Measurements from ENCODE around the gene PFDN2. TPM values are rescaled to one million over a fixed set of nuclear protein-coding genes. Genes with fewer than 3 reads are reported as not detected.

Gene PFDN2
- total RNA-seq, 1 donor: 27.9 TPM

DNA sequence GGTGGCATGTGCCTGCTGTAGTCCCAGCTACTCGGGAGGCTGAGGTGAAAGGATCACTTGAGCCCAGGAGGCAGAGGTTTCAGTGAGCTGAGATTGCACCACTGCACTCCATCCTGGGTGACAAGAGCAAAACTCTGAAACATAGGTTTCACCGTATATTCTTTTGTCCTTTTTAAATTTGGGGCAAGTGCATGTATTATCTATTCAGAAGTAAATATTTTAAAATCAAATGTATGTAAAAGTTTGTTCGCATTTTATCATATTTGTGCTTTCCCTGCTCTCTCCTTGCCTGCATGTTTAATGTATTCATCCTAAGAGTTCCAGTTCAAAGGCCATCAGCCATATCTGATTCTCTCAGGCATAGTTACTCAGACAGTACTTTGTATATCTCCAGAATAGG is 28.0 kb upstream of the PFDN2 start:
- TF ChIP-seq, protein P1, sequence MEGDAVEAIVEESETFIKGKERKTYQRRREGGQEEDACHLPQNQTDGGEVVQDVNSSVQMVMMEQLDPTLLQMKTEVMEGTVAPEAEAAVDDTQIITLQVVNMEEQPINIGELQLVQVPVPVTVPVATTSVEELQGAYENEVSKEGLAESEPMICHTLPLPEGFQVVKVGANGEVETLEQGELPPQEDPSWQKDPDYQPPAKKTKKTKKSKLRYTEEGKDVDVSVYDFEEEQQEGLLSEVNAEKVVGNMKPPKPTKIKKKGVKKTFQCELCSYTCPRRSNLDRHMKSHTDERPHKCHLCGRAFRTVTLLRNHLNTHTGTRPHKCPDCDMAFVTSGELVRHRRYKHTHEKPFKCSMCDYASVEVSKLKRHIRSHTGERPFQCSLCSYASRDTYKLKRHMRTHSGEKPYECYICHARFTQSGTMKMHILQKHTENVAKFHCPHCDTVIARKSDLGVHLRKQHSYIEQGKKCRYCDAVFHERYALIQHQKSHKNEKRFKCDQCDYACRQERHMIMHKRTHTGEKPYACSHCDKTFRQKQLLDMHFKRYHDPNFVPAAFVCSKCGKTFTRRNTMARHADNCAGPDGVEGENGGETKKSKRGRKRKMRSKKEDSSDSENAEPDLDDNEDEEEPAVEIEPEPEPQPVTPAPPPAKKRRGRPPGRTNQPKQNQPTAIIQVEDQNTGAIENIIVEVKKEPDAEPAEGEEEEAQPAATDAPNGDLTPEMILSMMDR (IDR thresholded peaks at IDR 0.05; ENCODE audit: extremely low read depth, low read depth, low read length): no peak

DNA sequence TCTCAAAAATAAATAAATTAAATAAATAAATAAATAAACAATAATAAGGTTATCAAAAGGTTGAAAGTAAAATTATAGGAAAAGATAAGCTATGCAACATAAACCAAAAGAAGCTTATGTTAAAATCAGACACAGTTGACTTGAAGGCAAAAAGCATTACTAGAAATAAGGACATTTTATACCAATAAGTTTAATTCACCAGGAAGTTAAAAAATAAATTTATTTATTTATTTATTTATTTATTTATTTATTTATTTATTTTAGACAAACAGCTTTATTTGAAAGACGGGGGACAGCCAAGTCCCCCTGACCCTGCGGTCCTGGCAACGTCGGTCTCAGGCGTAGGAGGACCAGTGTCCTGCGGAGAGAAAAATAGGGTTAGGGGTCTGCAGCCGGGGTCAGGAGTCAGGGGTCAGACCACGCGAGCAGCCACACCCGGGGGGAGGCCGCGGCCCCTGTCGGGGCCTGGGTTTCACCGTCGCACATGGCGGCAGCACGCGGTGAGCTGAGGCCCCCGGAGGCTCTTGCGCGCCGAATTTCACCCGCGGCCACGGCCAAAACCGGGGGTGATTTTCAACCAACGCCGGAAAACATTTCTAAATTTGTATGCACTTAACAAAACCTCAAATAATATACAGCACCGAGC is 23.0 kb upstream of the PFDN2 start:
- DNase-seq (ENCODE audit: insufficient read length, low spot score, missing footprints): peak; percentile 36
- Histone ChIP-seq H3K4me1 (ENCODE audit: insufficient read depth, low read length) (no peaks in the 10 kb centered on the region), H3K9me3 (ENCODE audit: low read depth, low read length) (no peaks in the 10 kb centered on the region), H3K79me2 (ENCODE audit: insufficient read depth, low read length) (no peaks in the 10 kb centered on the region), H3K36me3 (ENCODE audit: insufficient read depth, low read length) (no peaks in the 10 kb centered on the region), H2AFZ (ENCODE audit: low read length) (no peak overlapping the region), H3K27ac (ENCODE audit: low read depth, low read length) (no peak overlapping the region), H4K20me1 (ENCODE audit: insufficient read depth, low read length) (no peaks in the 10 kb centered on the region), H3K4me3 (ENCODE audit: insufficient read depth, low read length) (no peak overlapping the region), H3K27me3 (ENCODE audit: insufficient read depth, low read length) (no peaks in the 10 kb centered on the region), H3K4me2 (ENCODE audit: insufficient read depth, low read length) (no peak overlapping the region)
- TF ChIP-seq, protein P1 (IDR thresholded peaks at IDR 0.05; ENCODE audit: extremely low read depth, low read depth, low read length): no peak

More for the DNA sequence above, 28.0 kb upstream of the PFDN2 start:
- no peaks in the 10 kb centered on the region for H3K4me1 ChIP-seq (ENCODE audit: insufficient read depth, low read length)
- DNase-seq (ENCODE audit: insufficient read length, low spot score, missing footprints): no peak
- no peak overlapping the region for H2AFZ ChIP-seq (ENCODE audit: low read length)
- H3K27me3 ChIP-seq (ENCODE audit: insufficient read depth, low read length): no peaks in the 10 kb centered on the region
- no peaks in the 10 kb centered on the region for H3K79me2 ChIP-seq (ENCODE audit: insufficient read depth, low read length)
- no peaks in the 10 kb centered on the region for H4K20me1 ChIP-seq (ENCODE audit: insufficient read depth, low read length)
- no peaks in the 10 kb centered on the region for H3K9me3 ChIP-seq (ENCODE audit: low read depth, low read length)
- no peak overlapping the region for H3K4me2 ChIP-seq (ENCODE audit: insufficient read depth, low read length)
- H3K27ac ChIP-seq (ENCODE audit: low read depth, low read length): no peak overlapping the region
- no peak overlapping the region for H3K4me3 ChIP-seq (ENCODE audit: insufficient read depth, low read length)
- no peaks in the 10 kb centered on the region for H3K36me3 ChIP-seq (ENCODE audit: insufficient read depth, low read length)

DNA sequence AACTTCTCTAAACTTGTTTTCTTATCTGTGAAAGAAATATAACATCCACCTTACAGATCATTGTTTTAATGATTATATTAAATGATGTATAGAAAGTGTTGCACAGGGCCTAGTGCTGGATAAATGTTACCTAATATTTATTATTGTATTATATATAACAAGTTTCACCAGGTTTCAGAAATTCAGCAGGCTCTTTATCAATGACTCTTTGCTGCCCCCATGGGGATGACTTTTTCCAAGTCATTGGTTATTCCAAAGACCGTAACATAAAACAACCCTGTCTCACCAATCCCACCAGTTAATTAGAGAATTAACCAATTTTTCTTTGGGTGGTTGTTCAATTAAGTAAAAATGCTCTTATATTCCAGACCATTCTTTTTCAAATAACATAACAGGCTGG is 21.9 kb upstream of the PFDN2 start:
- no peaks in the 10 kb centered on the region for H3K36me3 ChIP-seq (ENCODE audit: insufficient read depth, low read length)
- peak; percentile 83 for DNase-seq (ENCODE audit: insufficient read length, low spot score, missing footprints)
- TF ChIP-seq, protein P1 (IDR thresholded peaks at IDR 0.05; ENCODE audit: extremely low read depth, low read depth, low read length): peak; percentile 55

DNA sequence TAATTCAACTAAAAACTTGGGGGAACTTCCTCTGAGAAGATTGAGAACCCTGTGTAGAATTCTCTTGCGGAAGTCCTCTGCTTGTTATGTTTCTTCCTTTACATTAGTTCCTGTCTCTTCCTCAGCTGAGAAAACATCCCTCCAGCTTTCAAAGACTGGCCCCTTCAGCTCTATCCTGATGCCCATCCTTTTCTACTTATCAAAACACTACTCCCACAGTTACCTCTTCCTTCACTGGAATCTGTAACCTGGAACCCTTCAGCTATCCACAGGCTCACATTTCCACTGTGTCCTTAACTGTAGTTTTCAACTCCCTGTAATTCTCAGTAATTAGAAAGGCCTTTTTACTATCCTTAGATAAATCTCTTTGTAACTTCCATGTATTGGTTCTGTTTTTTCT is 20.6 kb upstream of the PFDN2 start:
- H3K9me3 ChIP-seq (ENCODE audit: low read depth, low read length): no peaks in the 10 kb centered on the region
- H3K27me3 ChIP-seq (ENCODE audit: insufficient read depth, low read length): no peaks in the 10 kb centered on the region
- peaks cover 16% of the 10 kb centered on the region for H3K79me2 ChIP-seq (ENCODE audit: insufficient read depth, low read length)
- H3K4me1 ChIP-seq (ENCODE audit: insufficient read depth, low read length): peaks cover 4% of the 10 kb centered on the region
- no peak overlapping the region for H3K4me3 ChIP-seq (ENCODE audit: insufficient read depth, low read length)
- DNase-seq (ENCODE audit: insufficient read length, low spot score, missing footprints): no peak
- H3K36me3 ChIP-seq (ENCODE audit: insufficient read depth, low read length): no peaks in the 10 kb centered on the region
- TF ChIP-seq, protein P1 (IDR thresholded peaks at IDR 0.05; ENCODE audit: extremely low read depth, low read depth, low read length): no peak
- H3K27ac ChIP-seq (ENCODE audit: low read depth, low read length): no peak overlapping the region
- H3K4me2 ChIP-seq (ENCODE audit: insufficient read depth, low read length): no peak overlapping the region
- no peak overlapping the region for H2AFZ ChIP-seq (ENCODE audit: low read length)
- no peaks in the 10 kb centered on the region for H4K20me1 ChIP-seq (ENCODE audit: insufficient read depth, low read length)

More for the DNA sequence above, 21.9 kb upstream of the PFDN2 start:
- no peak overlapping the region for H3K4me3 ChIP-seq (ENCODE audit: insufficient read depth, low read length)
- peaks cover 4% of the 10 kb centered on the region for H3K79me2 ChIP-seq (ENCODE audit: insufficient read depth, low read length)
- no peak overlapping the region for H3K4me2 ChIP-seq (ENCODE audit: insufficient read depth, low read length)
- no peak overlapping the region for H2AFZ ChIP-seq (ENCODE audit: low read length)
- no peaks in the 10 kb centered on the region for H3K4me1 ChIP-seq (ENCODE audit: insufficient read depth, low read length)
- H3K27ac ChIP-seq (ENCODE audit: low read depth, low read length): no peak overlapping the region
- no peaks in the 10 kb centered on the region for H4K20me1 ChIP-seq (ENCODE audit: insufficient read depth, low read length)
- no peaks in the 10 kb centered on the region for H3K9me3 ChIP-seq (ENCODE audit: low read depth, low read length)
- H3K27me3 ChIP-seq (ENCODE audit: insufficient read depth, low read length): no peaks in the 10 kb centered on the region
